Stimulated activated CD4-positive, alpha-beta T cell treated with anti-CD3 and anti-CD28 coated beads, Interleukin-12 subunit alpha, Interleukin-12 subunit beta, amount 100 ng/mL, for 4 hours (primary cell): ENCODE measurements around the gene COL23A1.

Experiments used
- DNase-seq: peaks from one replicate; pipeline ENCODE4 v3.0.0-alpha.2; 2020

COL23A1 gene

DNA sequence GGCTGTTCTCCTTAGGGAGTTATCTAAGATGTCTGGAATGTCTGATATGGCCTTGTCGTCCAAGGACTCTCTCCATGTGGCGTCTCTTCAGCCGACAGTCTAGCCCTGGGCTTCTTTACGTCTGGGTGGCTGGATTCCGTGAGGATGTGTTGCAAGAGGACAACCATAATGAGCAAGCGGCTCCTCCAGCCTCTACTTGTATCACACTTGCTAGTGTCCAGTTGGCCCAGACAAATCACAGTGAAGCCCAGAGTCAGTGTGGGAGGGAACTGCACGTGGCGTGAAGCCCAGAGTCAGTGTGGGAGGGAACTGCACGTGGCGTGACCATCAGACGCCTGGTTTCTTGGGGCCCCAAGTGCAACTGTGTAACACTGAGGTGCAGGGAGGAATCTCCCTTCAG is 61.1 kb downstream of the COL23A1 start:
- no peak for DNase-seq

- no peak for DNase-seq
Measured at GRCh38 chr5:178527458-178528307, 62.5 kb downstream of the COL23A1 start.

DNA sequence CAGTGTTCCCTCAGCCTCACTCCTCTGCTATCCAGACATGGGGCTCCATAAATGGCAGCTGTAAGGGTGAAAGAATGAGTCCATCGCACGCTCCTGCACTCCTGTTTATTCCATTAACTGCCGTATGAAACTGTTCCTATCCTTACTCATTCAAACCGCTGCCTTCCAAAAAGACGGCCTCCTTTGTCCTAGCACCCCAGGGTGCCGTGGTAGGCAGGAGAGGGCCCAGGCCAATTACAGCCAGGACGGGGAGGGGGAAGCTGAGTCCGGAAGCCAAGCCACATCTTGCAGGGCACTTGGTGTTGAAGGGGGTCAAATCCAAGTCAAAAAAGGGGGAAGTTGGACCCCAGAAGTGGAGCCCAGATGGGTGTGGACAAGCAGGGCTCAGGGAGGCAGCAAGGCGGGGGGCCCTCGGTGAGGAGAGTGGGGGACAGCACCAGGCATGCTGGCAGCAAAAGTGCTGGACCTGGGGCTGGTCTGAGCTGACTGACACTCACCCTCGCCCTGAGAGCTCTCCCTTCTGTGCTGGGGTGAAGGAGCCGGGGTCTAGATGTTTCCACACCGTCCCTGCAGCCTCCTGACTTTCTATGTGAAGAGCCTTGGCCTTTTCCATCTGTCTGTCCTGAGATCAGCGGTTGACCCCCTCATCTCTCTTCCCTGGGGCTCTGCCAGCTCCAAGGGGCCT is 63.3 kb downstream of the COL23A1 start:
- no peak for DNase-seq

DNA sequence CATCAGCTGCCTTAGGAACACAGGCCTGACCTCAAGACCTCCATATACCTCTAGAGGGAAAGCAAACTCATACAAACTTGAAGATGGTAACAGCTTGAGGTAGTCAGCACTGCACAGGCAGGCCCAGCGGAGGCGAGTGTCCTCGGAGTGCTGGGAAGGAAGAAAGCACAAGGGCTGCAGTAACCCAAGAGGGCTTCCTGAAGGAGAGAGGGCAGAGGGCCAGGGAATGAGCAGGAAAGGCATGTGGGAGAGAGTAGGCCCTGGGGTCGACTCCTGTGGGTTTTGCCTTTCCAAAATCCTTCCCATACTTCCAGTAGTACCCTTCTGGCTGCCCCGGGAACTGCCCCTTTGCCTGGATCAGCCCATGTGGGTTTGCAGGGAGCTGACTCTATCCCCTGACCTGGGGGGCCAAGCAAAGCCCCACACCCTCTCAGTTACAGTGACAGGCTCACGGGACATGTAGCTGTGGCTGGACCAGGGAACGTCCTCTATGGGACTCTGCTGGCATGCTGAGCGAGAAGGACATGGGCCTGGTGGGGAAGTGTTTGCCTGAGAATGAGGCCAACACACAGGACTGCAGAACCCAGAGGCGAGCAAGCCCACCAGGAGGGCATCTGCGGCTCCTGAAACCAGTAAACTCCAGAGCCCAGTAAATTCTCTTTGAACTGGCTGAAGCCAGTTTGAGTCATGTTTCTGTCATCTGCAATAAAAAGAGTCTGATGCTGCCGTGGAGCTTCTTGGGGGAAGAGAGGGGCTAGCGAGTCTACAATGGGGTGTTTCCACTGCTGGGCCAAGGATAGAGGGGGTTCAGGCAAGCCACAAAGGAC is 64.1 kb downstream of the COL23A1 start:
- no peak for DNase-seq

DNA sequence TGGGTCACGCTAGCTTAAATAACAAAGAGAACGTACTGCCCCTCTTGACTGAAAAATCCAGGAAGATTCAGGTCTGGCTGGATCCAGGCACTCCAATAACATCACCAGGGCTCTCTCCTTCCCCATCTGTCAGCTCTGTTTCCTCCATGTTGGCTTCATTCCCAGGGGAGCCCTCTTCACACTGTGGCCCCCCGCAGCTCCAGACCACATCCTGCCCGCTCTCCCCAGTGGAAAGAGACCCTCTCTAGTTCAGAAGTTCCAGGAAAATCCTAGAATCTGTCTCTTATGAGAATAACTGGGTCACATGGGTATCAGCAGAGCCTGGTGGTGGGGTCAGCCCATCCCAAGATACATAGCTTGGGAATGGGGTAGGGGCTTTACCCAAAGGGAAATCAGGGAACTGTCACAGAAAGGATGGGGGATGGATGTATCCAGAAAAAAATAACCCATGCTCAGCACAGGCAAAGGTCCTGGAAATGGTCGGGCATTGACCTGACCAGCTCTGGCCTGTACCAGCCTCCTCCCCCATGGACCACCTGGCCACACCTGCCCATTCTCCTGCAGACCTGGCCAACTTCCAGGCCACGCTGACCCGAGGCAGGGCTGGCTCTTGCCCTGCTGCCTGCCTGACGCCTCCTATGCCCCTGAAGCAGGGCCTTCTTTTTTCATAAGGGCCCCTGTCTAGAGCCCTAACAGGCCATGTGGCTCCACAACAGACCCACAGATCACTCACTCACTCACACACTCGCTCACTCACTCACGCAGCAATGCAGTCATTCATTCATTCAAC is 65.9 kb downstream of the COL23A1 start:
- DNase-seq: no peak

DNA sequence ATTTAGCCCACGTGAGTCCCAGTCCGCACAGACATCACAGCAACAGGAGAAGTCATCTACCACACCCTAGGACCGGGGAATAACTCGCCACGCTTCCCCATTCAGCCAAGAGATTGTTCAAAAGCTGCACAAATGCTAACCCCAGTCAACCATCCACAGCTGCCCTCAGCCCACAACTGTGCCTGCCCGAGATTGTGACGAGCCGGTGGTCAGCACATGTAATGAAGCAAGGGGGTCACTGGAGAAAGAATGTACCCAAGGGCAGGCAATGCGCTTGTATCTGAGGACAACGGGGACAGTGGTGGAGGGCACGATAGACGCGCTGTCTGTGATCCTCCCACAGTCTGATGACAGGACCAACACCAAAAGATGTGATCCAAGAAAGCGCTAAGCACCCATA is 67.8 kb downstream of the COL23A1 start:
- no peak for DNase-seq

DNA sequence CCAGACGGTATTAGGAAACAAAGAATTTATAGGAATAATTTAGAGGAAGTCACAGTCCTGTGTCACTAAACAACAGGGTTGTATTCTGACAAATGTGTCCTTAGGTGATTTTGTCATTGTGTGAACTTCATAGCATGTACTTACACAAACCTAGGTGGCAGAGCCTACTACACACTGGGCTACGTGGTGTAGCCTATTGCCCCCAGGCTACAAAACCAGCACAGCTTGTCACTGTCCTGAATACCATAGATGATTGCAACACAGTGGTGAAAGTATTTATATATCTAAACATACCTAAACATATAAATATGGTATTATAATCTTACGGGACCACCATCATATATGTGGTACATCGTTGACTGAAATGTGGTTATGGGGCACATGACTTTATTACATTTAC is 69.3 kb downstream of the COL23A1 start:
- DNase-seq: no peak

GRCh38 chr5:178519804-178520203 is 70.4 kb downstream of the COL23A1 start:
- DNase-seq: no peak

- no peak for DNase-seq
Measured at GRCh38 chr5:178519155-178519554, 71.0 kb downstream of the COL23A1 start.

GRCh38 chr5:178516504-178517235 is 73.5 kb downstream of the COL23A1 start:
- DNase-seq: no peak

GRCh38 chr5:178515776-178516503 is 74.3 kb downstream of the COL23A1 start:
- no peak for DNase-seq

DNA sequence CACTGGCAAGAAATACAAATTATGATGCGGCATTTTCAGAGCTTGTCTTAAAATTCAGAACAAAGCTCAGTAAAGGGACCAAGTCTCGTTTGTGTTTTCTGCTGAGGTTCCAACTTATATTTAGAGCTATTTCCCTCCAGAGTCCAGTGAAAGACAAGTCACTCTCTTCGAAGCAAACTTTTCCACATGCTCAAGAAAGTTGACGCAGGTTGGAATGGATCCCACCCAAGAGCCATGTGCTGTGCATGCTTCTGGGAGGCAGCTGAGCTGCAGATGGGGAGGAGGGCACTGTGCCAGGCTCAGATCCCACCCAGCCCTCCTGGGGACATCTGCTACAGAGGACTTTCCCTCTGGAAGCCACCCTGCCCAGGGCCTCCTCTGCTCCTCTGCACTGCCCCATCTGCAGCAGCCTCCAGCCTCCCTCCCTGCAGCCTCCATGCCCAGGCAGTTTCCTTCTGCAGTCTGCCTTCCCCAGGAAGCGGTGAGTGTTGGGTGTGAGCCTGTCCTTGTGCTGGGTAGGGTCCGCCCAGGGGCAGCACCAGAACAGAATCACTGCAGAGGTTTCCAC is 75.3 kb downstream of the COL23A1 start:
- no peak for DNase-seq

DNA sequence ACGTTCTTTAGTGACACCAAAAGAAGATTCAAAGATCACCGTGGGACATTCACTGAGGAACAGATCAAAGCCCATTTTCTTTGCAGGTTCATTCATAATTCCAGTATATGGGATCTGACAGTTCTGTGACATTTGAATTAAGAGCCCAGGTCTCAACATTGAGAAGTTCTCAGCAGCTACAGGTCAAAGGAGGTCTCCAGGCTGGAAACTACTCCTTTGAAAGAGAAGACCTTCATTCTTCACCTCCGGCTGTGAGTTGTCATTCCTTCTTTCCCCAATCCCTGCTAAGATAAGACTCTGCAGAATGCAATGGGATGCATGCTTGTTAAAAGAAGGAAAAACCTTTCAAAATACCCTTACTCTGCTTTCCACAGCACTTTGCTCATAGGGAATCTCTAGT is 79.0 kb downstream of the COL23A1 start:
- no peak for DNase-seq

DNA sequence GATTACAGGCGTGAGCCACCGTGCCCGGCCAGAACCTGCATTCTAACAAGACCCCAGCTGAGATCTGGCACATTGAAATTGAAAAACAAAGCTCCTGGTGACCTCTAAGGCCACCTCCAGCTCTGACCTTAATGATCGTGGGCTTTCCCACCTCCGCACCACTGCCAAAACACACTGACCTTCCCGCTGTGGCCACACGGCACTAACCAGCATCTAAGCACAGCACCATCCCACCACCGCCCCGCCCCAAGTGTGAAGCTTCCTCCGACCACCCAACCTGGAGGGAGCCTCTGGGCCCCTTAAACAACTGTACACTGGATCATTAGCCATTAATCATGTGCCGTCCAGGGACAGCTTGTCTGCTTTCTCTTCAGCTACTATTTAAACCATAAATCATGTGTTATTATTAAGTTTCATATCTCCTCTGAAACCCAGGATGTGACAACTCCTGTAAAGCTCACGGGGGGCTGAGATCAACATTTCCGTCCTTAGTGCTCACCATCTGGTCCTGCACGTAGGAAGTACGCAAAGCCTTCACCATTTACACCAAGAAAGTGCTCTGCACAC is 80.6 kb downstream of the COL23A1 start:
- no peak for DNase-seq

GRCh38 chr5:178507151-178507932 is 82.9 kb downstream of the COL23A1 start:
- DNase-seq: no peak

DNA sequence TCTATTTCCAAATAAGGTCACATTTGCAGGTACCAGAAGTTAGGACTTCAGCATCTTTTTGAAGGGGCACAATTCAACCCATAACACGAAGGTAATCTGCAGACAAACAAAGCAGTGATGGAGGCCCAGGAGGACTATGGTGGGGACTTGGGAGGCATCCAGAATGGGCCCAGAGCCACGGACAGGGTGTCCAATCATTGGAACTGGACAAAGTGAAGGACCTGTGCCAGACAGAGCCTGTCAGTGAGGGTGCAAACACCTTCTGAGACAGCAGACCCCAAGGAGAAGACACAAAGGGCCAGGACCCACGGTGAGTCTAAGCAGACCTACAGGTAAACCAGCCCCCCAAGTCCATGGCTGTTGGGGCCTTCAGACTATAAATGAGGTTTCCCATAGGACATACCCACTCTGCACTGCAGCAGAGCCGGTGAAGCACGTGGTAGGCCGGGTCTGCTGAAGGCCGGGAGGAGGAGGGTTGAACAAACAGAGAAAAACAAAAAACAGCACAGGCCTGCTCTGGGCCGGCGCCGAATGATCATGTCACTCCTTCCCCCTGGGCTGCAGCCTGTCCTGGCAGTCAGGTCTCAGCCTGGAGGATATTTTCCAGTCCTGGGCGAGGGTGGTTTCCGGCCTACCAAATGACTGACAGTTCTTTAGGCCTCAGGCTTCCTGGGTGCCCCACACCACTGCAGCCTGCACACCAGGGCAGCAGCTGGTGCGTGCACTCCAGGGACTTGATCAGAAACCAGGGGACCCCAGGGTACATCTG is 84.4 kb downstream of the COL23A1 start:
- no peak for DNase-seq

GRCh38 chr5:178504340-178504960 is 85.7 kb downstream of the COL23A1 start:
- no peak for DNase-seq

DNA sequence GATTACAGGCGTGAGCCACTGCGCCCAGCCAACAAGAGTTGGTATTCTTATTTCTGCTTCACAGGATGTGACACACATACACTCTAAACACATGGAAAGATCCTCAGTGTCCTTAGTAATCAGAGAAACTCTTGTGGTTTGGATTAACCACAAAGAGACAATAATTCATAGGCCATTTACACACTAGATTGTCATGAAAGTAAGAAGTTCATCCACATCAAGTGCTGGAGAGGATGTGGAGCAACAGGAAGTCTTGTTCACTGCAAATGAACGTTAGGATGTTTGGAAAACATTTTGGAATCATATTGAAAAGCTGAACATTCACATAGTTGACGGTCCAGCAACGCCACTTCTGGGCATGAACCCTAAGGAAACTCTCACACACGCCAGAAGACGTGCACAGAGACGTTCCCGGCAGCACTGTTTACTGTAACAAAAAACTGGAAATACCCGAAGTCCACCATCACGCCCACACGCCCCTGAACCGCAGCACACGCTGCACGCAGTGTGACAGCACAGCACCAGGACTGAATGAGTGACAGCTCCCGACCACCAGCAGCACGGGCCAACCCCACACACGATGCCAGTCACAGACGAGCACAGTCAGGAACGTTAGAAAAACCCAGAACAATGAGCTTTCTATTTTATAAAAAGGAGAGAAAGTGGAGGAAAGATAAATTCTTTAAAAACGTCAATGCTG is 87.6 kb downstream of the COL23A1 start:
- no peak for DNase-seq
